Renal cortex interstitium (tissue), 11 donors: ENCODE data around the gene S100A6. TPM values are rescaled to one million over a fixed set of nuclear protein-coding genes. Genes with fewer than 3 reads are reported as not detected.

Source experiments
- DNase-seq, 11 donors: peaks; one replicate each; pipeline ENCODE4 v3.0.0-alpha.2; 2013; ENCODE audit warnings: low read depth in 9 of 11, low spot score in 4 of 11; ENCODE audit errors: extremely low read depth in 1 of 11
- polyA plus RNA-seq, 3 donors: library from polyadenylated mRNA; unstranded; fragments of 120-200 nt; gene quantifications; one replicate each; pipeline ENCODE4 v1.2.1, GENCODE V29; 2013; ENCODE audit not compliant: insufficient read length in 3 of 3

S100A6 gene
- polyA plus RNA-seq, 3 donors: 182 to 242 (median 198) TPM

DNA sequence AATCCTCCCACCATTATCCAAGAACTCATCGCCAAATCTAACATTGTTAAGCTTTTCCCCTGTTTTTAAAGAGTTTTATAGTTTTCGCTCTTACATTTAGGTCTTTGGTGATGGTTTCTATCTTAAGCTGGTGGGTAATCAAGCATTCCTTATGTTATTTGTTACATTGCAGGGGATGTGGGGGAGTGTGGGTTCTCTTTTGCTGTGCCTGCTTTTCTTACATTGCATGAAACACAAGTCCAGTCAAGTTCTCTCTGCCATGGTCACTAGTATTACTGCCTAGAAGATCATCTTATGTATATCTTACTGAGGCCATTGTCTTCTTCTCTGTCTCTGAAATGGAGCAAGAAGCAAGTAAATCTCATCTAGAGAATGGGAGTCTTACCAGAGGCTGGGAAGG lies 48.1 kb downstream of the S100A6 start:
- DNase-seq: no peak

DNA sequence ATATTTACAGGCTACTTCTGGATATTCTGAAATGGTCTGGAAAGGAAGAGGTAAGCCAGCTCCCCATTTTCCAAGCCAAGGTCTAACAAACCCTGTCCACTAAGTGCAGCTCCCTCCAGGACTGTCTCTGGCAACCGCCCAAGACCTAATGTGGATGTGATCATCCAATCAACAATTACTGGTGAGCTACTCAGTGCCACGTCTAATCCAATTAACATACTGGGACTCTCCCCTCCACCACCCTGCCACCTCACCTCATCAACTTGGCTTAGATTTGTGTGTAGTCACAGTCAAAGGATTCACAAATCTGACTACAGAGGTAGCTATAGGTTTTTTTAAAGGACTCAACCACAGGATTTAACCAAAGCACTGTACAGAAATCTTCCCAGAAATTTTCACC lies 49.9 kb downstream of the S100A6 start:
- no peak for DNase-seq

Other genes starting within 250 kb of the S100A6 start
- not detected for gene PGLYRP3, start 223.0 kb downstream of the S100A6 start, polyA plus RNA-seq
- gene PGLYRP4, start 187.2 kb downstream of the S100A6 start, polyA plus RNA-seq: not detected
- 10 to 100 TPM; 17.2 to 29.4 (median 27.6) TPM for gene S100A9, start 178.1 kb downstream of the S100A6 start, polyA plus RNA-seq
- 1 to 10 TPM; 1.3 to 2.6 (median 2.4) TPM for gene S100A12, start 160.4 kb downstream of the S100A6 start, polyA plus RNA-seq
- gene S100A8, start 144.9 kb downstream of the S100A6 start, polyA plus RNA-seq: 10 to 100 TPM in 2 of 3 donors, 1 to 10 TPM in 1; 9.8 to 24.0 (median 20.8) TPM
- gene S100A7A, start 119.5 kb downstream of the S100A6 start, polyA plus RNA-seq: not detected
- under 1 TPM; 0.56 to 0.65 (median 0.61) TPM for gene S100A7, start 75.3 kb downstream of the S100A6 start, polyA plus RNA-seq
- 1 to 10 TPM in 2 of 3 donors, under 1 TPM in 1; 0.85 to 1.3 (median 1.2) TPM for gene S100A5, start 4.9 kb upstream of the S100A6 start, polyA plus RNA-seq
- 10 to 100 TPM; 31.8 to 32.4 (median 32.1) TPM for gene S100A4, start 9.8 kb upstream of the S100A6 start, polyA plus RNA-seq
- under 1 TPM in 2 of 3 donors, not detected in 1; 0.32 to 0.57 TPM for gene S100A3, start 13.3 kb upstream of the S100A6 start, polyA plus RNA-seq
- gene S100A2, start 29.9 kb upstream of the S100A6 start, polyA plus RNA-seq: 1 to 10 TPM; 3.8 to 9.8 (median 4.1) TPM
- 100 to 1,000 TPM in 2 of 3 donors, 10 to 100 TPM in 1; 91.9 to 107 (median 106) TPM for gene S100A16, start 77.1 kb upstream of the S100A6 start, polyA plus RNA-seq
- 10 to 100 TPM; 16.9 to 22.1 (median 17.3) TPM for gene S100A14, start 80.3 kb upstream of the S100A6 start, polyA plus RNA-seq
- gene S100A13, start 91.5 kb upstream of the S100A6 start, polyA plus RNA-seq: 100 to 1,000 TPM; 143 to 162 (median 159) TPM
- gene S100A1, start 92.4 kb upstream of the S100A6 start, polyA plus RNA-seq: 10 to 100 TPM; 21.9 to 29.8 (median 23.3) TPM
- 100 to 1,000 TPM; 121 to 142 (median 124) TPM for gene CHTOP, start 98.1 kb upstream of the S100A6 start, polyA plus RNA-seq
- 10 to 100 TPM; 49.4 to 56.0 (median 53.9) TPM for gene SNAPIN, start 122.7 kb upstream of the S100A6 start, polyA plus RNA-seq
- gene ILF2, start 135.0 kb upstream of the S100A6 start, polyA plus RNA-seq: 100 to 1,000 TPM; 240 to 334 (median 322) TPM
- 10 to 100 TPM; 61.2 to 74.4 (median 73.8) TPM for gene NPR1, start 142.7 kb upstream of the S100A6 start, polyA plus RNA-seq
- 100 to 1,000 TPM; 105 to 155 (median 107) TPM for gene INTS3, start 192.1 kb upstream of the S100A6 start, polyA plus RNA-seq
- gene SLC27A3, start 239.4 kb upstream of the S100A6 start, polyA plus RNA-seq: 10 to 100 TPM; 35.4 to 43.3 (median 40.5) TPM